Measurements from ENCODE around the gene KCTD8. TPM values are rescaled to one million over a fixed set of nuclear protein-coding genes. Genes with fewer than 3 reads are reported as not detected.

KCTD8 gene
- polyA plus RNA-seq, 1 donor from 2014 or later, result 0.71 TPM

- Histone ChIP-seq H4K20me1 (ENCODE audit: insufficient read depth) (no peaks in the 10 kb centered on the region), H2AFZ (ENCODE audit: low read depth, low read length) (no peak overlapping the region), H3K79me2 (replicated peaks; ENCODE audit: insufficient read depth, low read length) (no peaks in the 10 kb centered on the region), H3K27me3 (ENCODE audit: insufficient read depth, low read depth, low read length) (no peaks in the 10 kb centered on the region), H3K27ac (ENCODE audit: low read length) (no peak overlapping the region), H3K4me3 (ENCODE audit: low read length) (no peak overlapping the region), H3F3A (ENCODE audit: insufficient read depth, low read length, poor library complexity, severe bottlenecking) (no peaks in the 10 kb centered on the region), H3K9me3 (ENCODE audit: low read length) (no peaks in the 10 kb centered on the region), H3K9me2 (ENCODE audit: insufficient read depth, low read length) (no peaks in the 10 kb centered on the region), H3K36me3 (ENCODE audit: insufficient read depth, low read length) (no peaks in the 10 kb centered on the region), H3K4me2 (ENCODE audit: low read length) (no peak overlapping the region), H3K9ac (ENCODE audit: low read length) (no peak overlapping the region)
- TF ChIP-seq REST (IDR thresholded peaks at IDR 0.05; ENCODE audit: borderline replicate concordance) (no peak), EZH2 (IDR thresholded peaks at IDR 0.05; ENCODE audit: borderline replicate concordance, insufficient read depth, low read length, poor library complexity, severe bottlenecking) (no peak), MXI1 (conservative IDR thresholded peaks at IDR 0.05; ENCODE audit: poor library complexity, severe bottlenecking) (no peak), POLR2AphosphoS5 (IDR thresholded peaks at IDR 0.05) (no peak), TAF1 (IDR thresholded peaks at IDR 0.05; ENCODE audit: low read depth) (no peak), RAD21 (conservative IDR thresholded peaks at IDR 0.05) (no peak), SMC3 (conservative IDR thresholded peaks at IDR 0.05; ENCODE audit: poor library complexity) (no peak), EP300 (conservative IDR thresholded peaks at IDR 0.05; ENCODE audit: poor library complexity, severe bottlenecking) (no peak)
- TF ChIP-seq, protein P1, sequence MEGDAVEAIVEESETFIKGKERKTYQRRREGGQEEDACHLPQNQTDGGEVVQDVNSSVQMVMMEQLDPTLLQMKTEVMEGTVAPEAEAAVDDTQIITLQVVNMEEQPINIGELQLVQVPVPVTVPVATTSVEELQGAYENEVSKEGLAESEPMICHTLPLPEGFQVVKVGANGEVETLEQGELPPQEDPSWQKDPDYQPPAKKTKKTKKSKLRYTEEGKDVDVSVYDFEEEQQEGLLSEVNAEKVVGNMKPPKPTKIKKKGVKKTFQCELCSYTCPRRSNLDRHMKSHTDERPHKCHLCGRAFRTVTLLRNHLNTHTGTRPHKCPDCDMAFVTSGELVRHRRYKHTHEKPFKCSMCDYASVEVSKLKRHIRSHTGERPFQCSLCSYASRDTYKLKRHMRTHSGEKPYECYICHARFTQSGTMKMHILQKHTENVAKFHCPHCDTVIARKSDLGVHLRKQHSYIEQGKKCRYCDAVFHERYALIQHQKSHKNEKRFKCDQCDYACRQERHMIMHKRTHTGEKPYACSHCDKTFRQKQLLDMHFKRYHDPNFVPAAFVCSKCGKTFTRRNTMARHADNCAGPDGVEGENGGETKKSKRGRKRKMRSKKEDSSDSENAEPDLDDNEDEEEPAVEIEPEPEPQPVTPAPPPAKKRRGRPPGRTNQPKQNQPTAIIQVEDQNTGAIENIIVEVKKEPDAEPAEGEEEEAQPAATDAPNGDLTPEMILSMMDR (IDR thresholded peaks at IDR 0.05; ENCODE audit: poor library complexity, severe bottlenecking), result no peak
Observed at GRCh38 chr4:44415251-44415650, 33.4 kb downstream of the KCTD8 start.

GRCh38 chr4:44368413-44369167 is 80.0 kb downstream of the KCTD8 start:
- H2AFZ ChIP-seq (ENCODE audit: low read depth, low read length), result no peak overlapping the region
- H3K9me3 ChIP-seq (ENCODE audit: low read length), result no peaks in the 10 kb centered on the region
- no peak overlapping the region for H3K27ac ChIP-seq (ENCODE audit: low read length)
- no peak overlapping the region for H3K9ac ChIP-seq (ENCODE audit: low read length)
- no peaks in the 10 kb centered on the region for H3K9me2 ChIP-seq (ENCODE audit: insufficient read depth, low read length)
- TF ChIP-seq TAF1 (IDR thresholded peaks at IDR 0.05; ENCODE audit: low read depth), result no peak
- no peak for TF ChIP-seq EZH2 (IDR thresholded peaks at IDR 0.05; ENCODE audit: borderline replicate concordance, insufficient read depth, low read length, poor library complexity, severe bottlenecking)
- TF ChIP-seq, protein P1 (IDR thresholded peaks at IDR 0.05; ENCODE audit: poor library complexity, severe bottlenecking), result no peak
- TF ChIP-seq REST (IDR thresholded peaks at IDR 0.05; ENCODE audit: borderline replicate concordance), result no peak
- no peak for TF ChIP-seq MXI1 (conservative IDR thresholded peaks at IDR 0.05; ENCODE audit: poor library complexity, severe bottlenecking)
- no peak for TF ChIP-seq RAD21 (conservative IDR thresholded peaks at IDR 0.05)
- TF ChIP-seq POLR2AphosphoS5 (IDR thresholded peaks at IDR 0.05), result no peak
- TF ChIP-seq SMC3 (conservative IDR thresholded peaks at IDR 0.05; ENCODE audit: poor library complexity), result no peak
- no peak for TF ChIP-seq EP300 (conservative IDR thresholded peaks at IDR 0.05; ENCODE audit: poor library complexity, severe bottlenecking)
- H3F3A ChIP-seq (ENCODE audit: insufficient read depth, low read length, poor library complexity, severe bottlenecking), result no peaks in the 10 kb centered on the region
- H3K4me2 ChIP-seq (ENCODE audit: low read length), result no peak overlapping the region
- H3K4me3 ChIP-seq (ENCODE audit: low read length), result no peak overlapping the region
- no peaks in the 10 kb centered on the region for H3K79me2 ChIP-seq (replicated peaks; ENCODE audit: insufficient read depth, low read length)
- no peaks in the 10 kb centered on the region for H4K20me1 ChIP-seq (ENCODE audit: insufficient read depth)
- H3K27me3 ChIP-seq (ENCODE audit: insufficient read depth, low read depth, low read length), result no peaks in the 10 kb centered on the region
- H3K36me3 ChIP-seq (ENCODE audit: insufficient read depth, low read length), result no peaks in the 10 kb centered on the region
